ENCODE data around the gene IL17B.

GRCh38 chr5:149427374-149427773 is 48.3 kb upstream of the IL17B start:
- TF ChIP-seq FOXP2 (optimal IDR thresholded peaks at IDR 0.05; ENCODE audit: control extremely low read depth, extremely low read length, insufficient read depth): no peak
- TF ChIP-seq EZH2 (IDR thresholded peaks at IDR 0.05): no peak
- TF ChIP-seq POLR2AphosphoS5 (IDR thresholded peaks at IDR 0.05; ENCODE audit: borderline replicate concordance, low read depth, low read length): no peak

Measured in SK-N-MC (cell line).